ENCODE data around the gene TP73. TPM values are rescaled to one million over a fixed set of nuclear protein-coding genes. Genes with fewer than 3 reads are reported as not detected.

TP73 gene
- total RNA-seq, 1 donor from 2014 or later, result not detected

GRCh38 chr1:3612123-3612522 is 40.2 kb upstream of the TP73 start:
- H3K27me3 Mint-ChIP-seq (ENCODE audit: unreplicated experiment), result peaks cover 6% of the 10 kb centered on the region

GRCh38 chr1:3614755-3615742 is 37.3 kb upstream of the TP73 start:
- TF ChIP-seq CTCF (IDR thresholded peaks at IDR 0.05; ENCODE audit: unreplicated experiment), result peak; percentile 62
- Mint-ChIP-seq H3K4me1 (ENCODE audit: unreplicated experiment) (peaks cover 71% of the 10 kb centered on the region), H3K27me3 (ENCODE audit: unreplicated experiment) (peaks cover 5% of the 10 kb centered on the region), H3K9me3 (ENCODE audit: unreplicated experiment) (no peaks in the 10 kb centered on the region), H3K36me3 (ENCODE audit: low read depth, unreplicated experiment) (peaks cover 7% of the 10 kb centered on the region), H3K27ac (ENCODE audit: unreplicated experiment) (peak overlapping the region; percentile 95), H3K4me3 (ENCODE audit: unreplicated experiment) (no peak overlapping the region)
- DNase-seq (ENCODE audit: low spot score), result no peak

More at GRCh38 chr1:3612123-3612522, 40.2 kb upstream of the TP73 start:
- H3K4me1 Mint-ChIP-seq (ENCODE audit: unreplicated experiment), result peaks cover 64% of the 10 kb centered on the region
- no peaks in the 10 kb centered on the region for H3K9me3 Mint-ChIP-seq (ENCODE audit: unreplicated experiment)
- no peak overlapping the region for H3K27ac Mint-ChIP-seq (ENCODE audit: unreplicated experiment)
- peaks cover 9% of the 10 kb centered on the region for H3K36me3 Mint-ChIP-seq (ENCODE audit: low read depth, unreplicated experiment)
- H3K4me3 Mint-ChIP-seq (ENCODE audit: unreplicated experiment), result peak overlapping the region; percentile 86
- DNase-seq (ENCODE audit: low spot score), result no peak
- no peak for TF ChIP-seq CTCF (IDR thresholded peaks at IDR 0.05; ENCODE audit: unreplicated experiment)

GRCh38 chr1:3616861-3617260 is 35.5 kb upstream of the TP73 start:
- H3K4me3 Mint-ChIP-seq (ENCODE audit: unreplicated experiment), result no peak overlapping the region
- no peak for TF ChIP-seq CTCF (IDR thresholded peaks at IDR 0.05; ENCODE audit: unreplicated experiment)
- no peaks in the 10 kb centered on the region for H3K9me3 Mint-ChIP-seq (ENCODE audit: unreplicated experiment)
- peak overlapping the region; percentile 78 for H3K27ac Mint-ChIP-seq (ENCODE audit: unreplicated experiment)
- peaks cover 5% of the 10 kb centered on the region for H3K36me3 Mint-ChIP-seq (ENCODE audit: low read depth, unreplicated experiment)
- peaks cover 5% of the 10 kb centered on the region for H3K27me3 Mint-ChIP-seq (ENCODE audit: unreplicated experiment)
- no peak for DNase-seq (ENCODE audit: low spot score)
- peaks cover 68% of the 10 kb centered on the region for H3K4me1 Mint-ChIP-seq (ENCODE audit: unreplicated experiment)

- Mint-ChIP-seq H3K4me3 (ENCODE audit: unreplicated experiment) (no peak overlapping the region), H3K27me3 (ENCODE audit: unreplicated experiment) (peaks cover 11% of the 10 kb centered on the region), H3K4me1 (ENCODE audit: unreplicated experiment) (peaks cover 63% of the 10 kb centered on the region), H3K27ac (ENCODE audit: unreplicated experiment) (no peak overlapping the region), H3K9me3 (ENCODE audit: unreplicated experiment) (no peaks in the 10 kb centered on the region), H3K36me3 (ENCODE audit: low read depth, unreplicated experiment) (peaks cover 9% of the 10 kb centered on the region)
- no peak for TF ChIP-seq CTCF (IDR thresholded peaks at IDR 0.05; ENCODE audit: unreplicated experiment)
- DNase-seq (ENCODE audit: low spot score), result no peak
Observed at GRCh38 chr1:3617806-3618345, 34.4 kb upstream of the TP73 start.

GRCh38 chr1:3618531-3618880 is 33.8 kb upstream of the TP73 start:
- Mint-ChIP-seq H3K9me3 (ENCODE audit: unreplicated experiment) (no peaks in the 10 kb centered on the region), H3K27ac (ENCODE audit: unreplicated experiment) (peak overlapping the region; percentile 24), H3K4me3 (ENCODE audit: unreplicated experiment) (no peak overlapping the region), H3K27me3 (ENCODE audit: unreplicated experiment) (peaks cover 11% of the 10 kb centered on the region), H3K4me1 (ENCODE audit: unreplicated experiment) (peaks cover 62% of the 10 kb centered on the region), H3K36me3 (ENCODE audit: low read depth, unreplicated experiment) (peaks cover 9% of the 10 kb centered on the region)
- DNase-seq (ENCODE audit: low spot score), result no peak
- no peak for TF ChIP-seq CTCF (IDR thresholded peaks at IDR 0.05; ENCODE audit: unreplicated experiment)

Measured in endothelial cell (in vitro differentiated cells).